GM12865 (cell line): ENCODE results near the gene TRIM8.
A peak's percentile ranks its signal among the peaks of the same experiment; 100 is the strongest.

Experiments
- DNase-seq: peaks from one replicate; pipeline ENCODE4 v3.0.0; 2010; ENCODE audit warnings: low read depth
- H3K4me3 ChIP-seq: 2 replicates; pipeline ENCODE4 v1.5.1; 2011; ENCODE audit warnings: mild to moderate bottlenecking, low read depth, low read length, control low read depth
- TF ChIP-seq, protein P1 (sequence below): IDR thresholded peaks from 2 replicates; pipeline ENCODE4 v1.5.1; 2011; ENCODE audit warnings: low read length, control low read depth, low read depth, inconsistent platforms; ENCODE audit not compliant: insufficient read depth; ENCODE audit errors: missing control alignments

The TRIM8 gene

GRCh38 chr10:102614888-102615287, 29.4 kb upstream of the TRIM8 start:
- no peak for DNase-seq

GRCh38 chr10:102615361-102615760, 28.9 kb upstream of the TRIM8 start:
- peak; percentile 18 for DNase-seq
- TF ChIP-seq, protein P1, sequence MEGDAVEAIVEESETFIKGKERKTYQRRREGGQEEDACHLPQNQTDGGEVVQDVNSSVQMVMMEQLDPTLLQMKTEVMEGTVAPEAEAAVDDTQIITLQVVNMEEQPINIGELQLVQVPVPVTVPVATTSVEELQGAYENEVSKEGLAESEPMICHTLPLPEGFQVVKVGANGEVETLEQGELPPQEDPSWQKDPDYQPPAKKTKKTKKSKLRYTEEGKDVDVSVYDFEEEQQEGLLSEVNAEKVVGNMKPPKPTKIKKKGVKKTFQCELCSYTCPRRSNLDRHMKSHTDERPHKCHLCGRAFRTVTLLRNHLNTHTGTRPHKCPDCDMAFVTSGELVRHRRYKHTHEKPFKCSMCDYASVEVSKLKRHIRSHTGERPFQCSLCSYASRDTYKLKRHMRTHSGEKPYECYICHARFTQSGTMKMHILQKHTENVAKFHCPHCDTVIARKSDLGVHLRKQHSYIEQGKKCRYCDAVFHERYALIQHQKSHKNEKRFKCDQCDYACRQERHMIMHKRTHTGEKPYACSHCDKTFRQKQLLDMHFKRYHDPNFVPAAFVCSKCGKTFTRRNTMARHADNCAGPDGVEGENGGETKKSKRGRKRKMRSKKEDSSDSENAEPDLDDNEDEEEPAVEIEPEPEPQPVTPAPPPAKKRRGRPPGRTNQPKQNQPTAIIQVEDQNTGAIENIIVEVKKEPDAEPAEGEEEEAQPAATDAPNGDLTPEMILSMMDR: peak; percentile 38
- H3K4me3 ChIP-seq: no peak overlapping the region

More at GRCh38 chr10:102614888-102615287, 29.4 kb upstream of the TRIM8 start:
- H3K4me3 ChIP-seq: no peak overlapping the region
- TF ChIP-seq, protein P1: no peak

GRCh38 chr10:102616066-102616770, 28.1 kb upstream of the TRIM8 start:
- DNase-seq: peak; percentile 22
- H3K4me3 ChIP-seq: no peak overlapping the region

GRCh38 chr10:102617041-102617440, 27.2 kb upstream of the TRIM8 start:
- TF ChIP-seq, protein P1: no peak
- H3K4me3 ChIP-seq: no peak overlapping the region
- DNase-seq: no peak

More at GRCh38 chr10:102616066-102616770, 28.1 kb upstream of the TRIM8 start:
- TF ChIP-seq, protein P1: no peak

GRCh38 chr10:102617816-102618215, 26.5 kb upstream of the TRIM8 start:
- TF ChIP-seq, protein P1: no peak
- no peak overlapping the region for H3K4me3 ChIP-seq
- DNase-seq: no peak

DNA sequence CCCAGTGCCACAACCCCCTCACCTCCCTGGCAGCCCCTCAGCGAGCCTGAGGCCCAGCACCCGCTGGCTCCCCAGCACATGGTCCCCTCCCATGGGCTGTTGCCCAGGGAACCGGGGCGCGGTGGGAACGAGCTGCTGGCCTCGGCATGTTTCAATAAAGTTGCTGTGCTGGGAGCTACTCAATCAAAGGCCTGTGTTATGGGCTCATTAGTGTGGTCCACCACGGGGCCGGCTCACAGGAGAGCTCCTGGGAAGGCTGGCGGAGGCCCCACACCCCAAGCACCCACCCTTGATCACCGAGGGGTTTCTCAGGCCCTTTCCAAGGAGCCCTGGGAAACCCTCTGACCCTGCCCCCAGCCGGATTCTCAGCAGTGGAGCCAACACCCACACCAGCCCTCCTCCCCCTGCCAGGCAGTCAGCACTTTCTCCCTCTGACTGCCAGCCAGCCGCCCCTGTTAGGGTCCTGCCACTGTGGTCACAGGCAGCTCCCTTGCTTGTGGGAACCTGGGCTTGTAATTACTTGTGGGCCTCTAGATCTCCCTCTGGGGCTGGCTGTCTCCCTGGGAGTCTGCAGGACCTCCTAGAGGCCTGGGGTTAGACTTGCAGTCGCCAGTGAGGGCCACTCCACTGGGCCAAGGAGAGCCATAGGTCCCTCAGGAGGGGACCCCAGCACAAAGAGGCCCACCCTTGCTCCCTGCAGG, 24.8 kb upstream of the TRIM8 start:
- no peak overlapping the region for H3K4me3 ChIP-seq
- TF ChIP-seq, protein P1: no peak
- DNase-seq: no peak
